ENCODE data around the gene ROMO1.

DNA sequence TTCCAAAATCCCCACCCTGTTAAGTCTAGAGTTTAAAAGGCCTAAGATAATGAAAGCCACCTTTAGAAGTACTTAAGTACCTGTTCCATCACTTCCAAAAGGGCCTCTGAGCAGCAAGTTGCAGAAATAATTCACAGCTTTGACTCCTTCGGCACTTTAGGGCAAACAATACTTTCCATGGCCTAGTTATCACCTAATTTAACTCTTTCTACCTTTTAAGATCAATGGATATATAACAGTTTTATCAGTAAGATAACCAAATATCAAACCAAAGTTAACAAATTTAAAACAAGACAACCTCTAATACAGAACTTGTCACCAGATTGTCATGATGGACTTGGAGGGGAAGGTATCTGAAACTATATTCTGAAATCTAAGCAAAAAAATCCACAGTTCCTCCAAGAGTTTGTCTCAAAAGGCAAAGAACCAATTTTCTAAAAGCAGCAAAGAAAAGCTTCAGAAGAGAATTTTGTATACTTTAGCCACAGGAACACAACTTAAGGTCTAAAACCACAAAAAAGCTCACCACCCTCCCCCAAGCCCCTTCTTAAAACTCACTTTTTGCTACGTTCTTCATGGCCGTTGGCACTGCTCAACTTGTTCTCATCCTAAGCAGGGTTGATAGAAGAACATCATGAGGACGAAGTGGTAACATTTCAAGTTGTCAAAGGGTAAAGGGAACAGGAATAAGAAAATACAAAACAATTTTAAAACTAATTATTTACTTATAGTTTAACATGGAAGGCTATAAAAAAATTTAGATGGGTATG, 39.4 kb downstream of the ROMO1 start:
- TF ChIP-seq, protein P1, sequence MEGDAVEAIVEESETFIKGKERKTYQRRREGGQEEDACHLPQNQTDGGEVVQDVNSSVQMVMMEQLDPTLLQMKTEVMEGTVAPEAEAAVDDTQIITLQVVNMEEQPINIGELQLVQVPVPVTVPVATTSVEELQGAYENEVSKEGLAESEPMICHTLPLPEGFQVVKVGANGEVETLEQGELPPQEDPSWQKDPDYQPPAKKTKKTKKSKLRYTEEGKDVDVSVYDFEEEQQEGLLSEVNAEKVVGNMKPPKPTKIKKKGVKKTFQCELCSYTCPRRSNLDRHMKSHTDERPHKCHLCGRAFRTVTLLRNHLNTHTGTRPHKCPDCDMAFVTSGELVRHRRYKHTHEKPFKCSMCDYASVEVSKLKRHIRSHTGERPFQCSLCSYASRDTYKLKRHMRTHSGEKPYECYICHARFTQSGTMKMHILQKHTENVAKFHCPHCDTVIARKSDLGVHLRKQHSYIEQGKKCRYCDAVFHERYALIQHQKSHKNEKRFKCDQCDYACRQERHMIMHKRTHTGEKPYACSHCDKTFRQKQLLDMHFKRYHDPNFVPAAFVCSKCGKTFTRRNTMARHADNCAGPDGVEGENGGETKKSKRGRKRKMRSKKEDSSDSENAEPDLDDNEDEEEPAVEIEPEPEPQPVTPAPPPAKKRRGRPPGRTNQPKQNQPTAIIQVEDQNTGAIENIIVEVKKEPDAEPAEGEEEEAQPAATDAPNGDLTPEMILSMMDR (IDR thresholded peaks at IDR 0.05), result no peak
- TF ChIP-seq TP53 (CRISPR knock-in tag; IDR thresholded peaks at IDR 0.05) (no peak), POLR2A (IDR thresholded peaks at IDR 0.05; ENCODE audit: low read length) (no peak)

All from A549 (cell line).